Testis (tissue), 3 donors: Measurements from ENCODE around the gene GALNT18. TPM values are rescaled to one million over a fixed set of nuclear protein-coding genes. Genes with fewer than 3 reads are reported as not detected.

Experiments
- DNase-seq: peaks from one replicate; pipeline ENCODE4 v3.0.0-alpha.2; 2019
- H3K27ac ChIP-seq, 2 donors: fragments of 200-600 bp; sonication (generic); one replicate each; pipeline ENCODE4 v1.5.1; 2019
- H3K27me3 ChIP-seq: fragments of 200-600 bp; sonication (generic); one replicate; pipeline ENCODE4 v1.5.1; 2019
- H3K36me3 ChIP-seq: fragments of 200-600 bp; sonication (generic); one replicate; pipeline ENCODE4 v1.5.1; 2017; ENCODE audit warnings: low read depth; ENCODE audit errors: missing control alignments
- H3K4me1 ChIP-seq: fragments of 200-600 bp; sonication (generic); one replicate; pipeline ENCODE4 v1.5.1; 2019
- H3K4me3 ChIP-seq, 2 donors: fragments of 200-600 bp; sonication (generic); one replicate each; pipeline ENCODE4 v1.5.1; 2017 to 2019
- H3K9me3 ChIP-seq: fragments of 200-600 bp; sonication (generic); one replicate; pipeline ENCODE4 v1.5.1; 2017
- CTCF ChIP-seq, 3 experiments: fragments of 450-650 bp in 2 of 3; fragments of 200-600 bp in 1 of 3; sonication (generic) in 1 of 3; IDR thresholded peaks; one replicate each; pipeline ENCODE4 v1.5.1; 2016 to 2019; ENCODE audit warnings: antibody characterized with exemption in 3 of 3, mild to moderate bottlenecking in 2 of 3, moderate library complexity in 1 of 3
- POLR2A ChIP-seq: fragments of 450-650 bp; IDR thresholded peaks from one replicate; pipeline ENCODE4 v1.6.1; 2017; ENCODE audit warnings: antibody characterized with exemption, mild to moderate bottlenecking, moderate library complexity
- WGBS, 2 donors: methylation state at CpG; one replicate each; pipeline ENCODE4 v1.1.5; 2018; 5-methylcytosine and 5-hydroxymethylcytosine counted together
- intact Hi-C: fragments of 100-400 bp; cut with DNase I; formaldehyde crosslinking; loops from one replicate; pipeline ENCODE4 v1.15.1; 2023; ENCODE audit warnings: low total_unique reads
- polyA plus RNA-seq: library from polyadenylated mRNA; stranded (reverse); fragments of 350-450 nt; fragmentation: Illumina TruSeq; extraction: RNeasy Lipid Tissue Mini Kit (QIAGEN cat#74804); gene quantifications from one replicate; pipeline ENCODE4 v1.2.3, GENCODE V29; 2014; ENCODE audit warnings: low read depth, low replicate concordance; ENCODE audit not compliant: insufficient read depth
- total RNA-seq, 2 donors: library from RNA; depleted of rRNA; stranded (reverse); fragments of >200 nt; gene quantifications; one replicate each; pipeline ENCODE4 v1.2.3, GENCODE V29; 2016

The GALNT18 gene
- total and polyA plus RNA-seq, 3 donors from 2014 or later = 39.2 to 106 (median 73.9) TPM

DNA sequence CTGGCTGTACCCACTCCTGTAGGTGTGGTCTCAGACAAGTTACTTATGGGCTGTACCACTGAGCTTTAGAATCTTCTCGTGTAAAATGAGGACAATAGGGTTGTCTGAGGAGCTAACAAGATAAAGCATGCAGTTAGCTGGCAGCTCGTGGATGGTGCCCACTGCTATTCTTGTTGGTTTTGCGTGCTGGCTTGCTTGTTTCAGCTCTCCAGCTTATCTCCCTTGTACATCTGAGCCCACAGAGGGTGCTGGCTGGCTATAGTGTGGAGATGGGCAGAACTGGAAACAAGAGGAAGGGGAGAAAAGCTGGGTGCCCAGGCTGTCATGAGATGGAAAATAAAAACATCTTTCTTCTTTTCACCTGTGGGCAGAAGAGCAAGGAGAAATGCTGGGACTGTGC is 46.5 kb upstream of the GALNT18 start:
- DNase-seq = no peak
- TF ChIP-seq POLR2A (no peak), CTCF (IDR thresholded peaks at IDR 0.05) (no peak)
- 66 to 85% methylated on average over 3 of the region's 3 CpGs for WGBS, 2 donors
- Histone ChIP-seq H3K9me3 (no peaks in the 10 kb centered on the region), H3K36me3 (no peaks in the 10 kb centered on the region), H3K27ac (no peak overlapping the region), H3K27me3 (no peaks in the 10 kb centered on the region), H3K4me1 (no peaks in the 10 kb centered on the region), H3K4me3 (no peak overlapping the region)
- intact Hi-C loops = no loop called here

GRCh38 chr11:11667056-11667455 is 45.3 kb upstream of the GALNT18 start:
- no peaks in the 10 kb centered on the region for H3K27me3 ChIP-seq
- no peak overlapping the region for H3K27ac ChIP-seq
- no peaks in the 10 kb centered on the region for H3K9me3 ChIP-seq
- intact Hi-C loops = no loop called here
- no peak for DNase-seq
- H3K4me1 ChIP-seq = no peaks in the 10 kb centered on the region
- TF ChIP-seq POLR2A = no peak
- TF ChIP-seq CTCF (IDR thresholded peaks at IDR 0.05) = no peak
- H3K36me3 ChIP-seq = no peaks in the 10 kb centered on the region
- 90 to 92% methylated on average over 3 of the region's 3 CpGs for WGBS, 2 donors
- H3K4me3 ChIP-seq = no peak overlapping the region

GRCh38 chr11:11665407-11665806 is 43.6 kb upstream of the GALNT18 start:
- Histone ChIP-seq H3K36me3 (no peaks in the 10 kb centered on the region), H3K9me3 (no peaks in the 10 kb centered on the region), H3K27me3 (no peaks in the 10 kb centered on the region), H3K27ac (no peak overlapping the region), H3K4me3 (no peak overlapping the region), H3K4me1 (no peaks in the 10 kb centered on the region)
- intact Hi-C loops = no loop called here
- WGBS, 2 donors = 89 to 92% methylated on average over 1 of the region's 1 CpG
- TF ChIP-seq CTCF (IDR thresholded peaks at IDR 0.05) = no peak
- no peak for TF ChIP-seq POLR2A
- no peak for DNase-seq

- H3K9me3 ChIP-seq = no peaks in the 10 kb centered on the region
- intact Hi-C loops = no loop called here
- no peak overlapping the region for H3K27ac ChIP-seq
- WGBS, 2 donors = 74 to 92% methylated on average over 3 to 4 of the region's 4 CpGs
- no peaks in the 10 kb centered on the region for H3K36me3 ChIP-seq
- H3K4me3 ChIP-seq = no peak overlapping the region
- no peaks in the 10 kb centered on the region for H3K4me1 ChIP-seq
- TF ChIP-seq POLR2A (no peak), CTCF (IDR thresholded peaks at IDR 0.05) (no peak)
- H3K27me3 ChIP-seq = no peaks in the 10 kb centered on the region
- DNase-seq = no peak
Measured at GRCh38 chr11:11663907-11664306, 42.1 kb upstream of the GALNT18 start.

GRCh38 chr11:11662578-11662977 is 40.8 kb upstream of the GALNT18 start:
- no peaks in the 10 kb centered on the region for H3K36me3 ChIP-seq
- no peak overlapping the region for H3K4me3 ChIP-seq
- intact Hi-C loops = no loop called here
- WGBS, 2 donors = 65 to 71% methylated on average over 2 of the region's 2 CpGs
- no peak for TF ChIP-seq POLR2A
- no peak for TF ChIP-seq CTCF (IDR thresholded peaks at IDR 0.05)
- DNase-seq = no peak
- no peaks in the 10 kb centered on the region for H3K9me3 ChIP-seq
- no peaks in the 10 kb centered on the region for H3K4me1 ChIP-seq
- no peaks in the 10 kb centered on the region for H3K27me3 ChIP-seq
- H3K27ac ChIP-seq = no peak overlapping the region
